GM12878 (cell line): ENCODE results near the gene CCND2. TPM values are rescaled to one million over a fixed set of nuclear protein-coding genes. Genes with fewer than 3 reads are reported as not detected.

Experiments
- ATAC-seq: fragments of 200-7000 bp; cut with Tn5 transposase; 3 replicates; pipeline ENCODE4 v1.9.1; 2020; ENCODE audit warnings: mild to moderate bottlenecking, moderate library complexity
- BruUV-seq: library from RNA; stranded (reverse); fragments of 400-500 nt; replicated peaks from 2 replicates; lab custom pipeline; 2021; lab: Mats Ljungman, UMichigan
- CTCF ChIA-PET: fragments of 300-600 bp; sonication (Branson Sonifier 250); formaldehyde crosslinking; extraction: SDS; loops from one replicate; lab custom pipeline; 2021; ENCODE audit warnings: inconsistent platforms; lab: Yijun Ruan, JAX
- POLR2A ChIA-PET: fragments of 350-600 bp; formaldehyde crosslinking; extraction: SDS; loops from one replicate; lab custom pipeline; 2021; ENCODE audit warnings: inconsistent platforms; lab: Charles Lee
- RAD21 ChIA-PET: fragments of 300-600 bp; sonication (Branson Sonifier 250); formaldehyde crosslinking; loops from one replicate; lab custom pipeline; 2023; ENCODE audit warnings: antibody characterized with exemption; ENCODE audit not compliant: unreplicated experiment; lab: Charles Lee
- SMC1A ChIA-PET: fragments of 300-600 bp; sonication (Branson Sonifier 250); formaldehyde crosslinking; loops from one replicate; lab custom pipeline; 2023; ENCODE audit not compliant: unreplicated experiment, uncharacterized antibody; lab: Charles Lee
- DNase-seq: peaks from one replicate; pipeline ENCODE4 v3.0.0-alpha.2; 2011; ENCODE audit warnings: low read depth, low spot score
- FAIRE-seq: peaks from 3 replicates; lab custom pipeline; 2011; peaks lifted over from hg19 to GRCh38; lab: Jason Lieb, UNC
- H2AFZ ChIP-seq: 2 replicates; pipeline ENCODE4 v1.6.0; 2011; ENCODE audit warnings: low read depth, low read length, control low read depth; ENCODE audit not compliant: control insufficient read depth
- H3K27ac ChIP-seq: 2 replicates; pipeline ENCODE4 v1.5.1; 2011; ENCODE audit warnings: control low read depth; ENCODE audit not compliant: control insufficient read depth, insufficient read depth
- H3K27me3 ChIP-seq, 2 experiments: replicated peaks in 1 of 2; 2 replicates each; pipeline versions ENCODE4 v1.6.0 to v1.6.1; 2011; ENCODE audit warnings: low read length in 1 of 2; ENCODE audit not compliant: control insufficient read depth in 2 of 2, insufficient read depth in 2 of 2
- H3K36me3 ChIP-seq, 2 experiments: 2 replicates each; pipeline ENCODE4 v1.5.1; 2011; ENCODE audit warnings: low read length in 1 of 2; ENCODE audit not compliant: control insufficient read depth in 2 of 2, insufficient read depth in 2 of 2
- H3K4me1 ChIP-seq: 2 replicates; pipeline ENCODE4 v1.6.1; 2011; ENCODE audit warnings: mild to moderate bottlenecking, low read length, moderate library complexity, mixed read lengths; ENCODE audit not compliant: control insufficient read depth, insufficient read depth
- H3K4me2 ChIP-seq: 2 replicates; pipeline ENCODE4 v1.6.0; 2011; ENCODE audit warnings: control low read depth; ENCODE audit not compliant: control insufficient read depth, insufficient read depth
- H3K4me3 ChIP-seq: fragments of 200-600 bp; sonication (generic); 2 replicates; pipeline ENCODE4 v1.5.1; 2016
- H3K79me2 ChIP-seq: 2 replicates; pipeline ENCODE4 v1.6.0; 2011; ENCODE audit warnings: low read length; ENCODE audit not compliant: control insufficient read depth, insufficient read depth
- H3K9ac ChIP-seq: 2 replicates; pipeline ENCODE4 v1.8.0; 2011; ENCODE audit warnings: low read length, control low read depth, mixed read lengths; ENCODE audit not compliant: control insufficient read depth, insufficient read depth
- H3K9me3 ChIP-seq: replicated peaks from 3 replicates; pipeline ENCODE4 v1.5.1; 2011; ENCODE audit warnings: mild to moderate bottlenecking, low read length; ENCODE audit not compliant: control insufficient read depth, insufficient read depth
- H4K20me1 ChIP-seq: 2 replicates; pipeline ENCODE4 v1.6.0; 2011; ENCODE audit not compliant: control insufficient read depth, insufficient read depth
- ATF7 ChIP-seq: fragments of 450-650 bp; IDR thresholded peaks from 2 replicates; pipeline ENCODE4 v1.6.1; 2016; ENCODE audit warnings: low read depth, mild to moderate bottlenecking
- BCLAF1 ChIP-seq: fragments of 450-650 bp; IDR thresholded peaks from 2 replicates; pipeline ENCODE4 v1.6.1; 2017; ENCODE audit warnings: antibody characterized with exemption, mild to moderate bottlenecking, moderate library complexity
- NR2C1 ChIP-seq: fragments of 450-650 bp; IDR thresholded peaks from 2 replicates; pipeline ENCODE4 v1.6.1; 2017; ENCODE audit warnings: antibody characterized with exemption, mild to moderate bottlenecking, moderate library complexity
- POLR2AphosphoS5 ChIP-seq: IDR thresholded peaks from 2 replicates; pipeline ENCODE4 v1.6.1; 2011; ENCODE audit warnings: mild to moderate bottlenecking, low read length, inconsistent platforms
- RAD21 ChIP-seq: IDR thresholded peaks from 2 replicates; pipeline ENCODE4 v1.6.1; 2011; ENCODE audit warnings: mild to moderate bottlenecking, low read depth, low read length, moderate library complexity; ENCODE audit not compliant: insufficient read depth
- SKIL ChIP-seq: fragments of 450-650 bp; IDR thresholded peaks from 2 replicates; pipeline ENCODE4 v1.6.1; 2017; ENCODE audit warnings: mild to moderate bottlenecking, low read depth, inconsistent platforms; ENCODE audit not compliant: poor library complexity, severe bottlenecking
- TAF1 ChIP-seq: IDR thresholded peaks from 2 replicates; pipeline ENCODE4 v1.6.1; 2011; ENCODE audit warnings: mild to moderate bottlenecking, low read depth, low read length, borderline replicate concordance
- WGBS: methylation state at CpG from one replicate; pipeline ENCODE4 v1.1.6; 2016; ENCODE audit warnings: low lambda C conversion rate; ENCODE audit not compliant: insufficient replicate concordance, insufficient coverage; ENCODE audit errors: missing lambda C conversion rate; 5-methylcytosine and 5-hydroxymethylcytosine counted together
- in situ Hi-C: fragments of 300-500 bp; cut with MboI; formaldehyde crosslinking; loops from 9 replicates; pipeline ENCODE4 v1.14.3; 2018; ENCODE audit warnings: mixed read lengths
- intact Hi-C: fragments of 100-400 bp; cut with micrococcal nuclease; formaldehyde crosslinking; loops from one replicate; pipeline ENCODE4 v1.14.2; 2022; ENCODE audit not compliant: unreplicated experiment
- polyA plus RNA-seq, 11 experiments: library from polyadenylated mRNA; depleted of rRNA in 4 of 11; unstranded in 6 of 11; stranded (reverse) in 5 of 11; fragments of >200 nt; fragmentation: Nextera tagmentation in 4 of 11; fragmentation: Illumina TruSeq in 1 of 11; extraction: Ambion mirVana in 4 of 11; extraction: Trizol in 1 of 11; gene quantifications; 1 replicate in 1 of 11; 2 replicates in 10 of 11; pipeline versions ENCODE4 v1.2.1 to v1.2.3, GENCODE V29; 2011 to 2016; ENCODE audit warnings: inconsistent platforms in 2 of 11, missing spikeins in 2 of 11, low read depth in 1 of 11
- total RNA-seq, 4 experiments: library from RNA; depleted of rRNA in 3 of 4; stranded (reverse); fragments of >200 nt in 3 of 4; fragmentation: Illumina TruSeq in 1 of 4; extraction: Trizol in 1 of 4; gene quantifications; 2 replicates each; pipeline versions ENCODE4 v1.2.1 to v1.2.3, GENCODE V29; 2013 to 2021

The CCND2 gene
- total and polyA plus RNA-seq, 10 of the 15 experiments (the other 5 are each of a cell fraction or from before 2014, with no cell fraction given) = 30.1 to 263 (median 152) TPM

GRCh38 chr12:4275016-4275869, 1.7 kb downstream of the CCND2 start:
- H3K79me2 ChIP-seq = peaks cover 82% of the 10 kb centered on the region
- peaks cover 23% of the 10 kb centered on the region for H3K4me1 ChIP-seq
- ATAC-seq = no peak
- peaks cover 11 to 26% of the 10 kb centered on the region in 2 experiments for H3K36me3 ChIP-seq
- ChIA-PET CTCF (interaction anchor here (0.6 to 13.0 kb wide), 19 partner anchors 12 to 402 kb away, joined by 3 to 184 read pairs (median 13); partner anchors contain the start of gene PARP11), POLR2A (interaction anchor here (0.6 to 12.1 kb wide), 7 partner anchors 13 to 167 kb away, joined by 3 to 193 read pairs (median 7); no protein-coding TSS in a partner anchor), RAD21 (interaction anchor here (0.7 to 5.7 kb wide), 17 partner anchors 13 to 390 kb away, joined by 3 to 93 read pairs (median 19); no protein-coding TSS in a partner anchor), SMC1A (interaction anchor here (0.7 to 14.5 kb wide), 16 partner anchors 13 to 390 kb away, joined by 3 to 344 read pairs (median 14); no protein-coding TSS in a partner anchor)
- peak overlapping the region; percentile 99 for H3K4me3 ChIP-seq
- peak overlapping the region; percentile 86 for H3K27ac ChIP-seq
- in situ Hi-C loops = loop anchor here (5.0 to 10.0 kb wide), 4 partner anchors 130 to 388 kb away; no protein-coding TSS in a partner anchor
- peak overlapping the region; percentile 76; the same call in 1 of the 2 replicates for H3K4me2 ChIP-seq
- TF ChIP-seq NR2C1 = no peak
- TF ChIP-seq ATF7 = 0 out of 2 replicates have a peak, but pooled peaks have one; percentile 8
- 6% methylated on average over 35 of the region's 43 CpGs for WGBS
- intact Hi-C loops = loop anchor here (10.0 kb wide), 1 partner anchor 310 kb away; no protein-coding TSS in a partner anchor
- no peak for FAIRE-seq
- BruUV-seq = no TSS peak
- peak overlapping the region; percentile 96 for H3K9ac ChIP-seq
- DNase-seq = no peak
- no peaks in the 10 kb centered on the region for H3K27me3 ChIP-seq
- H2AFZ ChIP-seq = no peak overlapping the region
- H3K9me3 ChIP-seq = no peaks in the 10 kb centered on the region
- peaks cover 16% of the 10 kb centered on the region for H4K20me1 ChIP-seq

- Histone ChIP-seq H2AFZ (no peak overlapping the region), H4K20me1 (peaks cover 19% of the 10 kb centered on the region), H3K36me3 (peaks cover 17 to 32% of the 10 kb centered on the region in 2 experiments), H3K9me3 (no peaks in the 10 kb centered on the region), H3K9ac (peak overlapping the region; percentile 96), H3K4me2 (peak overlapping the region; percentile 76), H3K4me1 (peaks cover 24% of the 10 kb centered on the region), H3K79me2 (peaks cover 87% of the 10 kb centered on the region), H3K27me3 (no peaks in the 10 kb centered on the region), H3K4me3 (peak overlapping the region; percentile 99), H3K27ac (peak overlapping the region; percentile 86)
- no TSS peak for BruUV-seq
- CTCF ChIA-PET = interaction anchor here (0.9 to 13.0 kb wide), 33 partner anchors 8 to 402 kb away, joined by 3 to 184 read pairs (median 6); partner anchors contain the start of gene PARP11
- 89% methylated on average over 14 of the region's 14 CpGs for WGBS
- POLR2A ChIA-PET = interaction anchor here (0.6 to 12.1 kb wide), 11 partner anchors 8 to 281 kb away, joined by 3 to 193 read pairs (median 4); no protein-coding TSS in a partner anchor
- intact Hi-C loops = loop anchor here (2.0 to 10.0 kb wide), 2 partner anchors 157 to 311 kb away; no protein-coding TSS in a partner anchor
- ATAC-seq (no peak), DNase-seq (no peak), FAIRE-seq (peak; percentile 31)
- in situ Hi-C loops = loop anchor here (5.0 to 10.0 kb wide), 4 partner anchors 131 to 389 kb away; no protein-coding TSS in a partner anchor
- SMC1A ChIA-PET = interaction anchor here (0.6 to 14.5 kb wide), 26 partner anchors 8 to 391 kb away, joined by 3 to 344 read pairs (median 7); no protein-coding TSS in a partner anchor
- RAD21 ChIA-PET = interaction anchor here (0.8 to 5.7 kb wide), 22 partner anchors 7 to 402 kb away, joined by 3 to 93 read pairs (median 16); partner anchors contain the start of gene PARP11
- TF ChIP-seq POLR2AphosphoS5 (0 out of 2 replicates have a peak, but pooled peaks have one; percentile 4), TAF1 (no peak), BCLAF1 (no peak), RAD21 (no peak), SKIL (peak; percentile 27)
Observed at GRCh38 chr12:4275870-4276301, 2.3 kb downstream of the CCND2 start.
